Esophagus squamous epithelium (tissue), 4 donors: ENCODE data around the gene S100A14.

Experiments
- POLR2A ChIP-seq, 4 donors: fragments of 450-650 bp; IDR thresholded peaks; one replicate each; pipeline ENCODE4 v1.6.1; 2017; ENCODE audit warnings: antibody characterized with exemption in 4 of 4, mild to moderate bottlenecking in 4 of 4, moderate library complexity in 3 of 4
- TF ChIP-seq, protein P1 (sequence below), 6 experiments: fragments of 450-650 bp in 4 of 6; fragments of 200-600 bp in 2 of 6; sonication (generic) in 2 of 6; IDR thresholded peaks; one replicate each; pipeline ENCODE4 v1.5.1; 2016 to 2019; ENCODE audit warnings: antibody characterized with exemption in 6 of 6, mild to moderate bottlenecking in 4 of 6, moderate library complexity in 4 of 6

DNA sequence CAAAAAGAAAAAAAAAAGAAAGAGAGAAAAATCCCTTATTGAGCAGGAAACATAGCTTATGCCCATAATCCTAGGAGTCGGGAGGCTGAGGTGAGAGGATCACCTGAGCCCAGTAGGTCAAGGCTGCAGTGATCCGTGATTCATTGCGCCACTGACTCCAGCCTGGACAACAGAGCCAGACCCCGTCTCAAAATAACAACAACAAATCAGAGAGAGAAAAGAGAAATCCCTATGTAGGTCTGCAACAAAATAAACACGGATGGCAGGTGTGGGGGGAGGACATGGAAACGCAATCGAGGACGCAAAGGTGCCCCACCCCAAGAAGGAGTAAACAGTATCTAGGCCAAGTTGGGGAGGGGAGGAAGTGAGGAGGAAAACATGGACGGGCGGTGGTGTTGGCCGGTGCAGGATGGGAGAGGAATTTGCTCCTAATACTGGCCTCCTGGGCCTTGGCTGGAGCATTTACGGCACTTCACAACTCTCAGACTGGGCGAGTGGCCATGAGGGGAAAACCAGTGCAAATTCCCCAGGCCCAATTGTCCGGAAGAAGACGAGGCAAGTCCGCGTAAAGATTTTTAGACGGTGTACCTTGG lies 17.1 kb upstream of the S100A14 start:
- TF ChIP-seq, protein P1, sequence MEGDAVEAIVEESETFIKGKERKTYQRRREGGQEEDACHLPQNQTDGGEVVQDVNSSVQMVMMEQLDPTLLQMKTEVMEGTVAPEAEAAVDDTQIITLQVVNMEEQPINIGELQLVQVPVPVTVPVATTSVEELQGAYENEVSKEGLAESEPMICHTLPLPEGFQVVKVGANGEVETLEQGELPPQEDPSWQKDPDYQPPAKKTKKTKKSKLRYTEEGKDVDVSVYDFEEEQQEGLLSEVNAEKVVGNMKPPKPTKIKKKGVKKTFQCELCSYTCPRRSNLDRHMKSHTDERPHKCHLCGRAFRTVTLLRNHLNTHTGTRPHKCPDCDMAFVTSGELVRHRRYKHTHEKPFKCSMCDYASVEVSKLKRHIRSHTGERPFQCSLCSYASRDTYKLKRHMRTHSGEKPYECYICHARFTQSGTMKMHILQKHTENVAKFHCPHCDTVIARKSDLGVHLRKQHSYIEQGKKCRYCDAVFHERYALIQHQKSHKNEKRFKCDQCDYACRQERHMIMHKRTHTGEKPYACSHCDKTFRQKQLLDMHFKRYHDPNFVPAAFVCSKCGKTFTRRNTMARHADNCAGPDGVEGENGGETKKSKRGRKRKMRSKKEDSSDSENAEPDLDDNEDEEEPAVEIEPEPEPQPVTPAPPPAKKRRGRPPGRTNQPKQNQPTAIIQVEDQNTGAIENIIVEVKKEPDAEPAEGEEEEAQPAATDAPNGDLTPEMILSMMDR (IDR thresholded peaks at IDR 0.05): no peak
- TF ChIP-seq POLR2A (IDR thresholded peaks at IDR 0.05): no peak
